Activated CD4-positive, alpha-beta T cell treated with anti-CD3 and anti-CD28 coated beads, Interleukin-2, amount 50 U/mL, for 1 hour (primary cell): Measurements from ENCODE around the gene RNU5D-1.

Source experiments
- DNase-seq: peaks from one replicate; pipeline ENCODE4 v3.0.0-alpha.2; 2020

Gene RNU5D-1

GRCh38 chr1:44698138-44698537, 32.8 kb downstream of the RNU5D-1 start:
- no peak for DNase-seq

GRCh38 chr1:44696789-44697345, 34.1 kb downstream of the RNU5D-1 start:
- DNase-seq, result peak; percentile 16

GRCh38 chr1:44696101-44696500, 34.9 kb downstream of the RNU5D-1 start:
- DNase-seq, result no peak

GRCh38 chr1:44695671-44696070, 35.3 kb downstream of the RNU5D-1 start:
- no peak for DNase-seq

- DNase-seq, result no peak
Observed at GRCh38 chr1:44694863-44695478, 36.0 kb downstream of the RNU5D-1 start.

- DNase-seq, result no peak
Observed at GRCh38 chr1:44693900-44694299, 37.1 kb downstream of the RNU5D-1 start.

- no peak for DNase-seq
Observed at GRCh38 chr1:44693159-44693558, 37.8 kb downstream of the RNU5D-1 start.

- no peak for DNase-seq
Observed at GRCh38 chr1:44689447-44689765, 41.6 kb downstream of the RNU5D-1 start.

- DNase-seq, result no peak
Observed at GRCh38 chr1:44688760-44689446, 42.1 kb downstream of the RNU5D-1 start.

GRCh38 chr1:44685881-44686280, 45.1 kb downstream of the RNU5D-1 start:
- no peak for DNase-seq

- no peak for DNase-seq
Observed at GRCh38 chr1:44685218-44685617, 45.8 kb downstream of the RNU5D-1 start.

GRCh38 chr1:44684525-44684924, 46.4 kb downstream of the RNU5D-1 start:
- DNase-seq, result no peak

- DNase-seq, result no peak
Observed at GRCh38 chr1:44682883-44683265, 48.1 kb downstream of the RNU5D-1 start.

- DNase-seq, result no peak
Observed at GRCh38 chr1:44681905-44682882, 48.8 kb downstream of the RNU5D-1 start.
